Keratinocyte (primary cell): ENCODE data around the gene FLT3LG. TPM values are rescaled to one million over a fixed set of nuclear protein-coding genes. Genes with fewer than 3 reads are reported as not detected.

ENCODE experiments used
- DNase-seq: peaks from one replicate; pipeline ENCODE4 v3.0.0-alpha.2; 2011; ENCODE audit warnings: low read depth, missing footprints, low spot score
- FAIRE-seq: peaks from 2 replicates; lab custom pipeline; 2011; peaks lifted over from hg19 to GRCh38; lab: Jason Lieb, UNC
- H2AFZ ChIP-seq: 2 replicates; pipeline ENCODE4 v1.6.0; 2012; ENCODE audit warnings: low read length, control low read depth, inconsistent platforms; ENCODE audit not compliant: control insufficient read depth
- H3K27ac ChIP-seq: 2 replicates; pipeline ENCODE4 v1.5.1; 2011; ENCODE audit warnings: low read length; ENCODE audit not compliant: control insufficient read depth, insufficient read depth
- H3K27me3 ChIP-seq: 3 replicates; pipeline ENCODE4 v1.6.0; 2011; ENCODE audit warnings: low read length; ENCODE audit not compliant: control insufficient read depth, insufficient read depth; ENCODE audit errors: extremely low read depth
- H3K36me3 ChIP-seq, 2 experiments: 2 replicates in 1 of 2; 3 replicates in 1 of 2; pipeline ENCODE4 v1.5.1; 2011; ENCODE audit warnings: low read length in 2 of 2, mild to moderate bottlenecking in 1 of 2; ENCODE audit not compliant: control insufficient read depth in 2 of 2, insufficient read depth in 2 of 2; ENCODE audit errors: extremely low read depth in 1 of 2
- H3K4me1 ChIP-seq: 3 replicates; pipeline ENCODE4 v1.5.1; 2011; ENCODE audit warnings: low read length; ENCODE audit not compliant: control insufficient read depth, insufficient read depth; ENCODE audit errors: extremely low read depth
- H3K4me2 ChIP-seq: 3 replicates; pipeline ENCODE4 v1.6.0; 2011; ENCODE audit warnings: low read depth, low read length; ENCODE audit not compliant: control insufficient read depth, insufficient read depth; ENCODE audit errors: extremely low read depth
- H3K4me3 ChIP-seq, 3 experiments: fragments of 200-600 bp in 1 of 3; sonication (generic) in 1 of 3; 2 replicates in 2 of 3; 3 replicates in 1 of 3; pipeline ENCODE4 v1.5.1; 2011 to 2016; ENCODE audit warnings: low read length in 3 of 3, mild to moderate bottlenecking in 3 of 3, control low read depth in 2 of 3, inconsistent platforms in 1 of 3, low read depth in 1 of 3, mixed read lengths in 1 of 3, mixed run types in 1 of 3, moderate library complexity in 1 of 3; ENCODE audit not compliant: control insufficient read depth in 2 of 3, insufficient read depth in 2 of 3; ENCODE audit errors: extremely low read depth in 1 of 3
- H3K79me2 ChIP-seq: 2 replicates; pipeline ENCODE4 v1.6.0; 2012; ENCODE audit warnings: low read length; ENCODE audit not compliant: control insufficient read depth, insufficient read depth
- H3K9ac ChIP-seq: 3 replicates; pipeline ENCODE4 v1.6.0; 2011; ENCODE audit warnings: low read length; ENCODE audit not compliant: control insufficient read depth, insufficient read depth; ENCODE audit errors: extremely low read depth
- H3K9me1 ChIP-seq: 3 replicates; pipeline ENCODE4 v1.6.0; 2011; ENCODE audit warnings: low read length; ENCODE audit not compliant: control insufficient read depth, insufficient read depth; ENCODE audit errors: extremely low read depth
- H3K9me3 ChIP-seq: 2 replicates; pipeline ENCODE4 v1.5.1; 2012; ENCODE audit warnings: low read depth, low read length; ENCODE audit not compliant: control insufficient read depth
- H4K20me1 ChIP-seq: 3 replicates; pipeline ENCODE4 v1.6.0; 2011; ENCODE audit warnings: low read length; ENCODE audit not compliant: control insufficient read depth, insufficient read depth; ENCODE audit errors: extremely low read depth
- CTCF ChIP-seq, 3 experiments: IDR thresholded peaks in 1 of 3; conservative IDR thresholded peaks in 1 of 3; optimal IDR thresholded peaks in 1 of 3; 2 replicates in 2 of 3; 3 replicates in 1 of 3; pipeline versions ENCODE3 to v1.5.1; 2011; ENCODE audit warnings: low read length in 3 of 3, mild to moderate bottlenecking in 3 of 3, moderate library complexity in 2 of 3, control low read depth in 1 of 3, inconsistent platforms in 1 of 3; ENCODE audit not compliant: insufficient read depth in 2 of 3; ENCODE audit errors: extremely low read depth in 1 of 3
- EZH2 ChIP-seq: IDR thresholded peaks from one replicate; pipeline ENCODE4 v1.6.1; 2012; ENCODE audit warnings: inconsistent platforms, mild to moderate bottlenecking, low read length, moderate library complexity
- dilution Hi-C: fragments of 300-500 bp; cut with MboI; formaldehyde crosslinking; loops from one replicate; pipeline ENCODE4 v1.7.0; 2020; ENCODE audit warnings: low sequenced_read_pairs; ENCODE audit not compliant: extremely low pct_ligation_motif_present
- polyA minus RNA-seq, 3 experiments: library from RNA; depleted of rRNA, polyadenylated mRNA; stranded (reverse); fragments of >200 nt; gene quantifications; 1 replicate in 1 of 3; 2 replicates in 1 of 3; 3 replicates in 1 of 3; pipeline ENCODE4 v1.2.3, GENCODE V29; 2011
- polyA plus RNA-seq, 5 experiments: library from polyadenylated mRNA; depleted of rRNA in 3 of 5; stranded (reverse) in 3 of 5; stranded (forward) in 1 of 5; unstranded in 1 of 5; fragments of >200 nt; gene quantifications; 1 replicate in 1 of 5; 2 replicates in 3 of 5; 3 replicates in 1 of 5; pipeline versions ENCODE4 v1.2.1 to v1.2.3, GENCODE V29; 2011 to 2012; ENCODE audit warnings: missing spikeins in 2 of 5, low read depth in 1 of 5, low replicate concordance in 1 of 5

FLT3LG gene, protein sequence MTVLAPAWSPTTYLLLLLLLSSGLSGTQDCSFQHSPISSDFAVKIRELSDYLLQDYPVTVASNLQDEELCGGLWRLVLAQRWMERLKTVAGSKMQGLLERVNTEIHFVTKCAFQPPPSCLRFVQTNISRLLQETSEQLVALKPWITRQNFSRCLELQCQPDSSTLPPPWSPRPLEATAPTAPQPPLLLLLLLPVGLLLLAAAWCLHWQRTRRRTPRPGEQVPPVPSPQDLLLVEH
- polyA plus RNA-seq (0.80 to 1.7 TPM (median 1.3 TPM) in 3 replicates), polyA minus RNA-seq (1.2 to 4.6 TPM in 2 of 3 replicates, not detected in the other)
- polyA plus RNA-seq (2011; ENCODE audit: low read depth): not detected
- 0.53 and 1.6 TPM in 2 replicates for polyA plus RNA-seq (2011; cell fraction: cytosol; rRNA removed)
- 0.76 and 0.95 TPM in 2 replicates for polyA plus RNA-seq (2011; cell fraction: nucleus; rRNA removed)
- polyA plus RNA-seq (2012; ENCODE audit: low replicate concordance): 0.47 and 4.0 TPM in 2 replicates
- polyA minus RNA-seq (2011; cell fraction: cytosol; rRNA and poly(A)+ RNA removed): 2.5 TPM
- 0.53 TPM in 1 of 2 replicates, not detected in the other for polyA minus RNA-seq (2011; cell fraction: nucleus; rRNA and poly(A)+ RNA removed)

DNA sequence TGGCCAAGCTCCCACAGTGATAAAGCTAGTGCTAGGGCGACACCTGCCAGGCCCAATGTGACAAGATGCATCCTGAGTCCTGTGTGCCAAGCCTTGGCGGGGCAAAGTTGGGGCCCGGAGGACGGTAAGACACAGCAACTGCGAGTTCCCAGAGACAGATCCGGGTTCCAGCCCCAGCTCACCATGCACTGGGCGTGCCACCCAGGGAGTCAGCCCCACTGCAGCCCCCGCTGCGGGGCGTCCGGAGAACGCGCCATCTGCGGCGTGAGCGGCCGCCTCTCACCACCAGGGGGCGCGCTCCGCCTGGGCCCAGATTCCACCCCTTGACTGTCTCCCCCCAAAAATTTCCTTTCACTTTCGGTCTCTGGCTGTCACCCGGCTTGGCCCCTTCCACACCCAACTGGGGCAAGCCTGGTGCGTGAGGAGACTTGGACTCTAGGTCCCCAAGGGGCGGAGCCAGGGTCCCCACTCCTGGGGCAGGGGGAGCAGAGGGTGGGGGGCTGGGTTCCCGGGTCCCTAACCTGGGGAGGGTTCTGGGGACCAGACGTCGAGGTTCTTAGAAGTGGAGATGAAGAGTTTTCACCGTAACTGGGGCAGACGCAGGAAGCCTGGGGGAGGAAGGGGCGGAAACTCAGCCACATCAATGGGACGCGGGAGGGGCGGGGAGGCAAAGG, at the start of gene FLT3LG:
Gene FLT3LG, plus strand, starts transcription at position 348 of the 674 bp plus-strand sequence. CDS start 425 bp downstream, outside the sequence.
- FAIRE-seq: no peak
- Histone ChIP-seq H3K4me3 (peak within 1 kb of the TSS; percentile 43 to 99 (median 66)), H3K27me3 (peaks cover 4% of the 10 kb centered on the region), H3K9me1 (no peaks in the 10 kb centered on the region), H3K79me2 (no peaks in the 10 kb centered on the region), H3K27ac (no peak within 1 kb of the TSS), H3K4me1 (peaks cover 6% of the 10 kb centered on the region), H3K9ac (peak within 1 kb of the TSS; percentile 69), H2AFZ (peak within 1 kb of the TSS; percentile 81), H3K4me2 (peak within 1 kb of the TSS; percentile 74), H3K36me3 (no peaks in the 10 kb centered on the region), H4K20me1 (no peaks in the 10 kb centered on the region), H3K9me3 (no peaks in the 10 kb centered on the region)
- dilution Hi-C loops: no loop called here
- TF ChIP-seq CTCF (optimal IDR thresholded peaks at IDR 0.05 in 1 of 3, IDR thresholded peaks at IDR 0.05 in 1 of 3, conservative IDR thresholded peaks at IDR 0.05 in 1 of 3; ENCODE audit: extremely low read depth in 1 of 3, insufficient read depth in 2 of 3, low read length in 3 of 3): peak; percentile 83 to 100 (median 88)
- no peak for TF ChIP-seq EZH2
- no peak for DNase-seq

- dilution Hi-C loops: no loop called here
- H3K4me3 ChIP-seq: no peak within 1 kb of the TSS
- DNase-seq (no peak), FAIRE-seq (no peak)
- peaks cover 7% of the 10 kb centered on the region for H3K4me1 ChIP-seq
- H3K9me1 ChIP-seq: no peaks in the 10 kb centered on the region
- H3K9ac ChIP-seq: no peak within 1 kb of the TSS
- H3K36me3 ChIP-seq: no peaks in the 10 kb centered on the region
- no peaks in the 10 kb centered on the region for H3K79me2 ChIP-seq
- TF ChIP-seq EZH2 (no peak), CTCF (optimal IDR thresholded peaks at IDR 0.05 in 1 of 3, IDR thresholded peaks at IDR 0.05 in 1 of 3, conservative IDR thresholded peaks at IDR 0.05 in 1 of 3; ENCODE audit: extremely low read depth in 1 of 3, insufficient read depth in 2 of 3, low read length in 3 of 3) (no peak)
- no peak within 1 kb of the TSS for H3K4me2 ChIP-seq
- H2AFZ ChIP-seq: no peak within 1 kb of the TSS
- H3K27ac ChIP-seq: no peak within 1 kb of the TSS
- no peaks in the 10 kb centered on the region for H3K9me3 ChIP-seq
- peaks cover 92% of the 10 kb centered on the region for H3K27me3 ChIP-seq
- no peaks in the 10 kb centered on the region for H4K20me1 ChIP-seq
Observed at GRCh38 chr19:49425178-49425577, 48.8 kb upstream of the FLT3LG start, which contains the start of gene GFY. Gene GFY, plus strand, starts transcription at chr19:49425388. Its CDS starts 1,043 bp downstream, at chr19:49426431.
